OCI-LY7 (cell line): Measurements from ENCODE around the gene ADCY5. TPM values are rescaled to one million over a fixed set of nuclear protein-coding genes. Genes with fewer than 3 reads are reported as not detected.

Experiments used
- BruUV-seq: library from RNA; stranded (reverse); fragments of 400-500 nt; replicated peaks from 2 replicates; lab custom pipeline; 2021; lab: Mats Ljungman, UMichigan
- CTCF ChIA-PET: fragments of 300-600 bp; sonication (Branson Sonifier 250); formaldehyde crosslinking; loops from one replicate; lab custom pipeline; 2022; ENCODE audit warnings: antibody characterized with exemption; ENCODE audit not compliant: unreplicated experiment; lab: Charles Lee
- POLR2A ChIA-PET: fragments of 300-600 bp; sonication (Branson Sonifier 250); formaldehyde crosslinking; loops from one replicate; lab custom pipeline; 2022; ENCODE audit warnings: antibody characterized with exemption; lab: Charles Lee
- DNase-seq: peaks from one replicate; pipeline ENCODE4 v3.0.0-alpha.2; 2015; ENCODE audit warnings: low spot score
- H2AFZ ChIP-seq: fragments of 200-600 bp; sonication (generic), shearing (Covaris generic); 2 replicates; pipeline ENCODE4 v1.6.1; 2014; ENCODE audit warnings: mild to moderate bottlenecking, antibody characterized with exemption, low read length, moderate library complexity
- H3K27ac ChIP-seq: fragments of 200-600 bp; sonication (generic); 2 replicates; pipeline ENCODE4 v1.5.1; 2014; ENCODE audit warnings: mixed run types, low read depth, mild to moderate bottlenecking, moderate library complexity, low read length, inconsistent platforms; ENCODE audit not compliant: poor library complexity, severe bottlenecking
- H3K36me3 ChIP-seq: fragments of 200-600 bp; sonication (generic); 2 replicates; pipeline ENCODE4 v1.6.1; 2014; ENCODE audit warnings: mild to moderate bottlenecking, antibody characterized with exemption, low read length, moderate library complexity, mixed read lengths; ENCODE audit not compliant: insufficient read depth
- H3K4me1 ChIP-seq: fragments of 200-600 bp; sonication (generic); 2 replicates; pipeline ENCODE4 v1.5.1; 2014; ENCODE audit warnings: mild to moderate bottlenecking, low read length; ENCODE audit not compliant: insufficient read depth, poor library complexity, severe bottlenecking
- H3K4me2 ChIP-seq: fragments of 200-600 bp; sonication (generic); 2 replicates; pipeline ENCODE4 v1.6.1; 2014; ENCODE audit warnings: mild to moderate bottlenecking, low read length
- H3K4me3 ChIP-seq: fragments of 200-600 bp; sonication (generic); 2 replicates; pipeline ENCODE4 v1.5.1; 2014; ENCODE audit warnings: mild to moderate bottlenecking, low read depth, low read length; ENCODE audit not compliant: poor library complexity, severe bottlenecking
- H3K79me2 ChIP-seq: fragments of 200-600 bp; sonication (generic); 2 replicates; pipeline ENCODE4 v1.6.1; 2016; ENCODE audit warnings: low read depth, mild to moderate bottlenecking, low read length, moderate library complexity, mixed read lengths; ENCODE audit not compliant: insufficient read depth
- H3K9me2 ChIP-seq: fragments of 200-600 bp; sonication (generic); 2 replicates; pipeline ENCODE4 v1.6.1; 2016; ENCODE audit warnings: mild to moderate bottlenecking, low read length, mixed read lengths; ENCODE audit not compliant: insufficient read depth
- H3K9me3 ChIP-seq: fragments of 200-600 bp; sonication (generic); 2 replicates; pipeline ENCODE4 v1.6.1; 2014; ENCODE audit warnings: mild to moderate bottlenecking, mixed run types, low read length, mixed read lengths
- H4K20me1 ChIP-seq: fragments of 200-600 bp; sonication (generic); 2 replicates; pipeline ENCODE4 v1.6.1; 2014; ENCODE audit warnings: mild to moderate bottlenecking, antibody characterized with exemption, low read length, moderate library complexity, mixed read lengths; ENCODE audit not compliant: insufficient read depth
- CTCF ChIP-seq: fragments of 200-600 bp; sonication (generic); conservative IDR thresholded peaks from 2 replicates; pipeline ENCODE4 v1.5.1; 2014; ENCODE audit warnings: mild to moderate bottlenecking, antibody characterized with exemption, low read length, moderate library complexity, mixed read lengths
- EZH2phosphoT487 ChIP-seq: fragments of 200-600 bp; sonication (generic); IDR thresholded peaks from 2 replicates; pipeline ENCODE4 v1.6.1; 2018; ENCODE audit warnings: low read depth, borderline replicate concordance, mild to moderate bottlenecking, mixed run types, antibody characterized with exemption, low read length, moderate library complexity, mixed read lengths
- intact Hi-C: fragments of 100-400 bp; cut with micrococcal nuclease; formaldehyde crosslinking; loops from one replicate; pipeline ENCODE4 v1.10.0; 2022; ENCODE audit not compliant: unreplicated experiment
- total RNA-seq, 2 experiments: library from RNA; depleted of rRNA in 1 of 2; stranded (reverse); fragments of >200 nt in 1 of 2; shearing (Covaris generic) in 1 of 2; gene quantifications; 2 replicates each; pipeline ENCODE4 v1.2.3, GENCODE V29; 2014 to 2022

The ADCY5 gene
- total RNA-seq, 2 experiments from 2014 or later: 0.03 to 0.63 TPM

DNA sequence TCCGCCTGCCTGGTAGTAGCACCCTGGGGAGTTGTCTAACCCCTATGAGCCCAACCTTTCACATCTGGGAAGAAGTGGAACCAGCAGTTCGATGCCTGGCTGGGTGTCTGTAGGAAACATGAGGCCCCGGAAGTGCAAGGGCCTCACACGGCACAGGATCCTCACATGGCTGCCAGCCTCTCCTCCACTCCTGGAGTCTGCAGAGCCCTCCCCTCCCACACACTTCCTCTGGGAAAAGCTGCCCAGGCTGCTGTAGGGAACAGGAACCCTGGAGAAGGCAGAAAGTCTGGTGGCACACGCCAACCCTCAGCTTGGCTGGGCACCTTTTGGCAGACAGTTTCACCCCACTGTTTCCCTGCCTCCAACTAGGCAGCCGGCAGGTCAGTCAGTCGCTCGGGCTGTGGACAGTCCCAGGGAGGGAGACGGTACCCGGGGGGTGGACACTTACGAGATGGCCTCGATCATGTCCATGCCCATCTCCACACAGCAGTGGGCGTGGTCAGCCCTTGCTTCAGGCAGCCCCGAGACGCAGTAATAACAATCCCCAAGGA is 118.4 kb downstream of the ADCY5 start:
- ChIA-PET CTCF (no interaction called here), POLR2A (no interaction called here)
- Histone ChIP-seq H3K9me2 (no peaks in the 10 kb centered on the region), H4K20me1 (no peaks in the 10 kb centered on the region), H2AFZ (no peak overlapping the region), H3K9me3 (no peaks in the 10 kb centered on the region), H3K4me2 (no peak overlapping the region), H3K79me2 (no peaks in the 10 kb centered on the region), H3K4me3 (no peak overlapping the region), H3K36me3 (no peaks in the 10 kb centered on the region), H3K4me1 (no peaks in the 10 kb centered on the region), H3K27ac (no peak overlapping the region)
- DNase-seq: no peak
- BruUV-seq: no TSS peak
- intact Hi-C loops: no loop called here
- TF ChIP-seq CTCF (no peak), EZH2phosphoT487 (no peak)

DNA sequence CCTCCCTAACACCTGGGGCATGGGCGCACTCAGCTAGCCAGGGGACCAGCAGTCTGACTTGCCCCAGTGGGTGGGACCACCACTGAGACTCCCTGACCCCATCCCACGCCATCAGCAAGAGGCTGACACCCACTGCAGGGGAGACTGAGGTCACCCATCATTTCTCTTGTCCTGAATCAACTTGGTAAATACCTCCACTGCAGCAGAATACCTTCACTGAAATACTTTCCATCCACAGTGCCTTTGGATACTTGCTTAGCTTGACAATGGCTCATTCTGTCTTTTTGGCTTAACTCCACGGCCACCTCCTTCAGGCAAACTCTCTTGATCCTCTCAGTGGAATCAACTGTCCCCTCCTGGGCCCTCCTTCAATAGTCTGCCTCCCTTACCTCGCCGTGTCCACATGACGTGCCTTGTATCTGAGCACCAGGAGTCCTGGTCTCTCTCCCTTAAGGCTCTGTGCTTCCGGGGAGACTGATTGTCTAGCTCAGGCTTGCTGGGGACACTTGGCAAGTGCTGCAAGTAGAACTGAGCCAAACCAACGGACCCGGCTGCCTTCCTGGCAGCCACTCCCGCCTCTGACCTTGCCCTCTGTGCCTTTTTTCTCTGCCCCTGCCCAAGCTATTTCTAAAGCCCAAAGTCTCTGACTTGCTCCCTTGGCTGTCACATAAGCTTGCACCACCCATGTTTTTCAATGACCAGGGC is 119.1 kb downstream of the ADCY5 start:
- Histone ChIP-seq H3K4me1 (no peaks in the 10 kb centered on the region), H2AFZ (no peak overlapping the region), H3K4me3 (no peak overlapping the region), H3K4me2 (no peak overlapping the region), H3K9me2 (no peaks in the 10 kb centered on the region), H3K79me2 (no peaks in the 10 kb centered on the region), H3K36me3 (no peaks in the 10 kb centered on the region), H3K9me3 (no peaks in the 10 kb centered on the region), H3K27ac (no peak overlapping the region), H4K20me1 (no peaks in the 10 kb centered on the region)
- DNase-seq: no peak
- ChIA-PET POLR2A (no interaction called here), CTCF (no interaction called here)
- TF ChIP-seq CTCF (no peak), EZH2phosphoT487 (no peak)
- intact Hi-C loops: loop anchor here (1.0 to 2.0 kb wide), 2 partner anchors 160 to 229 kb away; no protein-coding TSS in a partner anchor
- no TSS peak for BruUV-seq
